ENCODE data around the gene FBXO10. TPM values are rescaled to one million over a fixed set of nuclear protein-coding genes. Genes with fewer than 3 reads are reported as not detected.

Gene FBXO10, protein sequence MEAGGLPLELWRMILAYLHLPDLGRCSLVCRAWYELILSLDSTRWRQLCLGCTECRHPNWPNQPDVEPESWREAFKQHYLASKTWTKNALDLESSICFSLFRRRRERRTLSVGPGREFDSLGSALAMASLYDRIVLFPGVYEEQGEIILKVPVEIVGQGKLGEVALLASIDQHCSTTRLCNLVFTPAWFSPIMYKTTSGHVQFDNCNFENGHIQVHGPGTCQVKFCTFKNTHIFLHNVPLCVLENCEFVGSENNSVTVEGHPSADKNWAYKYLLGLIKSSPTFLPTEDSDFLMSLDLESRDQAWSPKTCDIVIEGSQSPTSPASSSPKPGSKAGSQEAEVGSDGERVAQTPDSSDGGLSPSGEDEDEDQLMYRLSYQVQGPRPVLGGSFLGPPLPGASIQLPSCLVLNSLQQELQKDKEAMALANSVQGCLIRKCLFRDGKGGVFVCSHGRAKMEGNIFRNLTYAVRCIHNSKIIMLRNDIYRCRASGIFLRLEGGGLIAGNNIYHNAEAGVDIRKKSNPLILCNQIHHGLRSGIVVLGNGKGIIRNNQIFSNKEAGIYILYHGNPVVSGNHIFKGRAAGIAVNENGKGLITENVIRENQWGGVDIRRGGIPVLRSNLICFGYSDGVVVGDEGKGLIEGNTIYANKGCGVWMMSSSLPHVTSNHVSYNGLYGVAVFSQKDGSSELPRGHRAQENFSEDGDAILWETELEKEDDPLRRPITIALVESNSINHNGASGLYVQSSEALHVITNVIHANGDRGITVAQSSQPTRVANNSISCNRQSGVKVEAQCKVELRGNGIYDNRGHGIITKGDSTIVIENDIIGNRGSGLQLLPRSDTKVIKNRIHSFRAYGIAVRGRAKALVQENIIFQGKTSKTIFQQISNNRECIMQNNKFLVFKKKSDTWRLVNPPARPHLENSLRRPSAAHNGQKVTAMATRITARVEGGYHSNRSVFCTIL
- total RNA-seq, result 8.2 TPM

DNA sequence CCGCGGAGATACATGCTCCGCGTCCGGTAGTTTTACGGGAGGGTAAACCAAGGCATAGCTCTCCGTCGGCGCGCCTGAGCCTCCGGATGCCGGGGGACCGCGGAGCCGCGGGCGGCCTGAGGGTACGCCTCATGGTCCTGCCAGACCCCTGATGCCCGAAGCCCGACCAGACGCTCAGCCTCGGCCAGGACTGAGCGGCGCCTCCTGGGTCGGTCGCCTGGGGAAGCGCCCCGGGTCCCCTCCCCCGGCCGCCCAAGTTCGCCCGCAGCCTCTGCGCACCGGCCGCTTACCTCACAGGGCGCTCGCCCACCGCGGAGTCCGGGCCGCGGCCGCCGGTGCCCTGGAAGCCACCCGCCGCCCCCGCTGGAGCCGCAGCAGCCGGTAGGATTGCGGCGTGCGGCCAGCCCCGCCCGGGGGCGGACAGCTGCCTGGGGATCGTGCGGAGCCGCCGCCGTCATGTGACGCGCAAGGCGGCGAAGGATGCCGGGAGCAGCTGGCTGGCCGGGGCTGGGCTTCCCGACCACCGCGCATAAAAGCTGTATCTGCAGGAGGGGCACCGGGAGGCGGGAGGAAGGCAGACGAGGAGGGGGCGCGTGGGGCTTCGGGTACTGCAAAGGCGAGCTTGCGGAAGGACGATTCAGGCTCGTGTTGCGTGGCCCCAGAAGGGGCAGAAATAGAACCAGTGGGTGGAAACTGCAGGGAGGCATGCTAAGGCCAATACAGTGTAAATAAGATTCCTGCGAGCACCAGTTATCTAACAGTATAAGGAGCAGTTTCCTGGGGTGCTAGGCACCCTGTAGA is at the start of gene FBXO10:
Gene FBXO10, minus strand, starts transcription at position 460 of the 801 bp plus-strand sequence. CDS start 34,612 bp downstream, outside the sequence.
- H3K9me3 ChIP-seq, result no peaks in the 10 kb centered on the region
- H3K4me3 ChIP-seq, result peak within 1 kb of the TSS; percentile 69 to 79
- peak in 1 of 2 donors; percentile 82 for DNase-seq (ENCODE audit: low spot score in 2 of 2)
- no peaks in the 10 kb centered on the region for H3K27me3 ChIP-seq
- H3K36me3 ChIP-seq, result no peaks in the 10 kb centered on the region
- peak within 1 kb of the TSS; percentile 76 to 78 for H3K27ac ChIP-seq
- TF ChIP-seq, protein P1, sequence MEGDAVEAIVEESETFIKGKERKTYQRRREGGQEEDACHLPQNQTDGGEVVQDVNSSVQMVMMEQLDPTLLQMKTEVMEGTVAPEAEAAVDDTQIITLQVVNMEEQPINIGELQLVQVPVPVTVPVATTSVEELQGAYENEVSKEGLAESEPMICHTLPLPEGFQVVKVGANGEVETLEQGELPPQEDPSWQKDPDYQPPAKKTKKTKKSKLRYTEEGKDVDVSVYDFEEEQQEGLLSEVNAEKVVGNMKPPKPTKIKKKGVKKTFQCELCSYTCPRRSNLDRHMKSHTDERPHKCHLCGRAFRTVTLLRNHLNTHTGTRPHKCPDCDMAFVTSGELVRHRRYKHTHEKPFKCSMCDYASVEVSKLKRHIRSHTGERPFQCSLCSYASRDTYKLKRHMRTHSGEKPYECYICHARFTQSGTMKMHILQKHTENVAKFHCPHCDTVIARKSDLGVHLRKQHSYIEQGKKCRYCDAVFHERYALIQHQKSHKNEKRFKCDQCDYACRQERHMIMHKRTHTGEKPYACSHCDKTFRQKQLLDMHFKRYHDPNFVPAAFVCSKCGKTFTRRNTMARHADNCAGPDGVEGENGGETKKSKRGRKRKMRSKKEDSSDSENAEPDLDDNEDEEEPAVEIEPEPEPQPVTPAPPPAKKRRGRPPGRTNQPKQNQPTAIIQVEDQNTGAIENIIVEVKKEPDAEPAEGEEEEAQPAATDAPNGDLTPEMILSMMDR (IDR thresholded peaks at IDR 0.05), result no peak
- H3K4me1 ChIP-seq, result peaks cover 0 to 7% of the 10 kb centered on the region in 2 donors
- intact Hi-C loops (cut with DNase I), result loop anchor here (2.0 to 10.0 kb wide), 2 partner anchors 17 to 151 kb away; partner anchors contain the start of genes GRHPR and TOMM5

DNA sequence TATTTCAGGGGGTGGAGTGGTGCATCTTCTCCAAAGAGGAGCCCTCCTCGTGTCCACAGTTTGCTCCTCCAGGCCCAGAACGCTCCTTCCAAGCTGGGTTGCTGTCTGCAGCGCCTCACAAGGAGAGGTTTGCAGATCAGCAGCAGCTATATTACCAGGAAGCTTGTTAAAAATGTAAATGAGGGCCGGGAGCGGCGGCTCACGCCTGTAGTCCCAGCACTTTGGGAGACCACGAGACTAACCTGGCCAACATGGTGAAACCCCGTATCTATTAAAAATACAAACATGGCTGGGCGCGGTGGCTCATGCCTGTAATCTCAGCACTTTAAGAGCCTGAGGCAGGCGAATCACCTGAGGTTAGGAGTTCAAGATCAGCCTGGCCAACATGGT is 49.6 kb upstream of the FBXO10 start:
- TF ChIP-seq, protein P1 (IDR thresholded peaks at IDR 0.05), result no peak

DNA sequence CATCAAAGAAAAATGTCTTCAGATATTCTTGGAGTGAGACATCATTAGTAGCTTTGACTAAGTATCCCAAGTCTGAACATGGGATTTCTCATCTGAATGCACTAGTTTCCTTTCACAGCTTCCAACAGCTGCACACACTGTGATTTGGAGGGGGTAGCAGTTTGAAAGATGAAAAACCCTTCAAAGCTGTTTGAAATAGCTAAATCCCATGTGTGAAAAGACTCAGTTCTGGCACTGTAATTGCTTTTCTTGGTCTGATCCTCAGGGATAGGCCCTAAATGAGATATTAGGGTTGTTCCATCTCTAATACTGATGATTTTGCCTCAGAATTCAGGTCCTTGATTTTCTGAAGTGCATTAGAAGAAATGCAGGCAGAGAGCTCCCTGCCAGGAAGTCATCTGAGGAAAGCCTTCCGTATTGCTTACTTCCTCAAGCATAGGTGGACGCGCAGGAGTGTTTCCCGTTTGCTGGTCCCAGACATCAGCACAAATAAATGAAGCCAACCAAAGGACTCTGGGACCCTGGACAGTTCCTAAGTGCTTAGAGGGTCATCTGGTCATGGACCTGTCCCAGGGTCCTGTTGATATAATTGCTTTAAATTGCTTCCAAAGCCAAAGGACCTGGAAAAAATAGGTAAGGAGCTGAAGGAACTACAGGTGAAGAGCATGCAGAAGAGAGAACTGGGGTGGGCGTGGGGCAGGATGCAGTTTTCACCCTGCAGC is 49.0 kb upstream of the FBXO10 start:
- TF ChIP-seq, protein P1 (IDR thresholded peaks at IDR 0.05), result no peak
- intact Hi-C loops (cut with DNase I), result no loop called here

More for the DNA sequence above, 49.6 kb upstream of the FBXO10 start:
- Histone ChIP-seq H3K4me3 (no peak overlapping the region), H3K4me1 (no peaks in the 10 kb centered on the region), H3K36me3 (no peaks in the 10 kb centered on the region), H3K27ac (no peak overlapping the region), H3K27me3 (no peaks in the 10 kb centered on the region), H3K9me3 (no peaks in the 10 kb centered on the region)
- no peak for DNase-seq (ENCODE audit: low spot score in 2 of 2)
- intact Hi-C loops (cut with DNase I), result no loop called here

DNA sequence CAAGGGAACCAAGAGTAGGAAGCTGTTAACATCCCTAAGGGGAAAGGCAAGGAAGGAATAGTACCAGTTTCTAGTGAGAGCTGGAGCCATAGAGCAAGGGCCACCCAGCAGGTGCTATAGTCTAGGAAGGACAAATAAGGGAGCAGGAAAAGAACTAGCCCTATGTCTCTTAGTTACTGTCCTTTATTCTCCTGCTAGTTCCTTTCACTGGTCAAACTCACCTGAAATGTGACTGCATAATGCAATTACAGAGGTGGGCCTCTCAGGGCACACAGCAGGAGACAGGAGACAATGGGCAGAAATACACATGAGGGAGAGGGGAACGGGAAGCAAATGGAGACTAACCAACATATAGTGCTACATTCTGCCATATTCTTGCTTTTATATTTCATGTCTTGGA is 47.9 kb upstream of the FBXO10 start:
- no peak for DNase-seq (ENCODE audit: low spot score in 2 of 2)
- intact Hi-C loops (cut with DNase I), result no loop called here
- Histone ChIP-seq H3K9me3 (no peaks in the 10 kb centered on the region), H3K4me3 (no peak overlapping the region), H3K27me3 (no peaks in the 10 kb centered on the region), H3K4me1 (no peaks in the 10 kb centered on the region), H3K36me3 (no peaks in the 10 kb centered on the region), H3K27ac (no peak overlapping the region)
- TF ChIP-seq, protein P1 (IDR thresholded peaks at IDR 0.05), result no peak

More for the DNA sequence above, 49.0 kb upstream of the FBXO10 start:
- Histone ChIP-seq H3K9me3 (no peaks in the 10 kb centered on the region), H3K4me1 (no peaks in the 10 kb centered on the region), H3K4me3 (no peak overlapping the region), H3K36me3 (no peaks in the 10 kb centered on the region), H3K27me3 (no peaks in the 10 kb centered on the region), H3K27ac (no peak overlapping the region)
- no peak for DNase-seq (ENCODE audit: low spot score in 2 of 2)
